ENCODE results near the gene MAPK9. TPM values are rescaled to one million over a fixed set of nuclear protein-coding genes. Genes with fewer than 3 reads are reported as not detected.

MAPK9 gene
- total RNA-seq, 1 donor = 33.2 TPM

- no peak overlapping the region for H3K4me3 ChIP-seq (ENCODE audit: low read depth, low read length)
- no peak for TF ChIP-seq CTCF (IDR thresholded peaks at IDR 0.05; ENCODE audit: insufficient read depth, low read depth, low read length)
- DNase-seq (ENCODE audit: low read depth) = no peak
Observed at GRCh38 chr5:180191716-180192115, 100.2 kb downstream of the MAPK9 start.

GRCh38 chr5:180187767-180188166 is 104.1 kb downstream of the MAPK9 start:
- DNase-seq (ENCODE audit: low read depth) = no peak
- no peak for TF ChIP-seq CTCF (IDR thresholded peaks at IDR 0.05; ENCODE audit: insufficient read depth, low read depth, low read length)
- no peak overlapping the region for H3K4me3 ChIP-seq (ENCODE audit: low read depth, low read length)

Other genes with a start within 250 kb of the MAPK9 start
- 9.7 and 12.1 TPM in 2 replicates for gene RNF130, start 220.3 kb downstream of the MAPK9 start, total RNA-seq
- gene RASGEF1C, start 82.9 kb downstream of the MAPK9 start, total RNA-seq = not detected in 2 replicates
- gene GFPT2, start 61.3 kb upstream of the MAPK9 start, total RNA-seq = 25.4 and 28.9 TPM in 2 replicates
- 8.7 and 16.4 TPM in 2 replicates for gene CNOT6, start 202.3 kb upstream of the MAPK9 start, total RNA-seq

Measured in fibroblast of villous mesenchyme (primary cell).